ENCODE measurements around the gene PPP1R3E. TPM values are rescaled to one million over a fixed set of nuclear protein-coding genes. Genes with fewer than 3 reads are reported as not detected.

Gene PPP1R3E
- total RNA-seq, 1 experiment from 2014 or later, result 3.9 TPM

GRCh38 chr14:23249824-23250223, 52.8 kb downstream of the PPP1R3E start:
- Histone ChIP-seq H2AFZ (ENCODE audit: low read length) (no peak overlapping the region), H3K27me3 (ENCODE audit: insufficient read depth, low read length) (no peaks in the 10 kb centered on the region), H4K5ac (ENCODE audit: insufficient read length, low read depth, low read length) (no peak overlapping the region), H2BK20ac (ENCODE audit: low read depth, low read length, poor library complexity, severe bottlenecking) (no peak overlapping the region), H3K9me3 (ENCODE audit: control insufficient read depth, low read depth, low read length) (no peaks in the 10 kb centered on the region), H3K4me1 (ENCODE audit: insufficient read depth, low read length) (peaks cover 2% of the 10 kb centered on the region; the same call in 1 of the 2 replicates), H3K4ac (ENCODE audit: low read depth, low read length) (no peak overlapping the region), H3T11ph (ENCODE audit: low read length) (no peak overlapping the region), H3K4me2 (ENCODE audit: insufficient read depth, insufficient read length, low read length) (no peak overlapping the region), H3K23me2 (ENCODE audit: insufficient read length, low read depth, low read length, poor library complexity, severe bottlenecking) (peaks cover 4% of the 10 kb centered on the region), H3K56ac (ENCODE audit: insufficient read length, low read depth, low read length) (no peak overlapping the region), H4K91ac (ENCODE audit: insufficient read length, low read depth, low read length) (no peak overlapping the region), H3K23ac (ENCODE audit: insufficient read length, low read depth, low read length) (no peak overlapping the region), H3K18ac (ENCODE audit: insufficient read length, low read depth, low read length) (no peak overlapping the region), H3K14ac (ENCODE audit: insufficient read depth, low read length) (no peak overlapping the region), H2BK5ac (ENCODE audit: insufficient read length, low read length) (no peak overlapping the region), H3K27ac (ENCODE audit: insufficient read length, low read depth, low read length) (no peak overlapping the region), H4K8ac (replicated peaks; ENCODE audit: insufficient read length, low read depth, low read length) (no peak overlapping the region), H2AK5ac (ENCODE audit: insufficient read length, low read length) (no peak overlapping the region), H3K79me1 (ENCODE audit: insufficient read depth, low read depth, low read length, poor library complexity, severe bottlenecking) (no peaks in the 10 kb centered on the region), H3K79me2 (ENCODE audit: insufficient read depth, low read length) (no peaks in the 10 kb centered on the region), H2BK15ac (ENCODE audit: low read depth, low read length) (no peak overlapping the region), H2BK12ac (ENCODE audit: insufficient read length, low read depth, low read length) (no peak overlapping the region), H4K20me1 (ENCODE audit: control insufficient read depth, insufficient read depth, insufficient read length) (no peaks in the 10 kb centered on the region), H3K9ac (ENCODE audit: extremely low read depth, insufficient read length, low read length) (no peak overlapping the region), H2BK120ac (ENCODE audit: low read depth, low read length, poor library complexity, severe bottlenecking) (no peak overlapping the region)
- Mint-ChIP-seq H3K4me3 (no peak overlapping the region), H3K27me3 (ENCODE audit: low read depth) (no peaks in the 10 kb centered on the region), H3K9me3 (no peaks in the 10 kb centered on the region; a peak in 1 of 5 replicates), H3K4me1 (peaks cover 38 to 41% of the 10 kb centered on the region in 2 experiments), H3K36me3 (ENCODE audit: insufficient read depth in 1 of 3, low read depth in 3 of 3) (no peaks in the 10 kb centered on the region), H3K27ac (no peak overlapping the region)
- DNase-seq, result no peak
- 100% methylated on average over 1 of the region's 6 CpGs for WGBS (ENCODE audit: extremely low coverage, insufficient read length, low lambda C conversion rate)
- no peak for TF ChIP-seq CTCF (conservative IDR thresholded peaks at IDR 0.05)

All from H9 (cell line).